Measurements from ENCODE around the gene TMOD1.
"Not testable (repeated sequence)": the region's sequence is repeated elsewhere in the genome, so short reads cannot be mapped to it uniquely, and the experiment has no call there.

TMOD1 gene

DNA sequence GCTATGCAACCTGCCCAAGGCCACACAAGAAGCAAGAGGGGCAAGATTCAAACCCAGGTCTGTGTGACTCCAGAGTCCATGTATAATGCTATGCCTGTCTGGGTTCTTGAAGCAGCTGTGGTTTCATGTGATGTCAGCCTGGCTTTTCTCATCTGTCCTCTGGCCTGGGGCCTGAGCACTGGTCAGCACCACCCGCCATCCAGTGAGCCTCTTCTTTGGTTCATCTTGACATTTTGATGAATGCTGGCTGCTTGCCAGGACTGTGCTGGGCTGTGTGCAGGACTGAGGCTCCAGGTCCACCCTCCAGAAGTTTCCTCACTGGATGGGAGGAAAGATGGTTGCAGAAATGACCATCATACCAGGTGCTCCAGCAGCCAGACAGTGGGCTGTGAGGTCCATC is 70.2 kb downstream of the TMOD1 start:
- no peak for DNase-seq

GRCh38 chr9:97572196-97572891 is 70.9 kb downstream of the TMOD1 start:
- DNase-seq: no peak

GRCh38 chr9:97572892-97573365 is 71.5 kb downstream of the TMOD1 start:
- no peak for DNase-seq

- DNase-seq: no peak
Measured at GRCh38 chr9:97573482-97574073, 72.1 kb downstream of the TMOD1 start.

DNA sequence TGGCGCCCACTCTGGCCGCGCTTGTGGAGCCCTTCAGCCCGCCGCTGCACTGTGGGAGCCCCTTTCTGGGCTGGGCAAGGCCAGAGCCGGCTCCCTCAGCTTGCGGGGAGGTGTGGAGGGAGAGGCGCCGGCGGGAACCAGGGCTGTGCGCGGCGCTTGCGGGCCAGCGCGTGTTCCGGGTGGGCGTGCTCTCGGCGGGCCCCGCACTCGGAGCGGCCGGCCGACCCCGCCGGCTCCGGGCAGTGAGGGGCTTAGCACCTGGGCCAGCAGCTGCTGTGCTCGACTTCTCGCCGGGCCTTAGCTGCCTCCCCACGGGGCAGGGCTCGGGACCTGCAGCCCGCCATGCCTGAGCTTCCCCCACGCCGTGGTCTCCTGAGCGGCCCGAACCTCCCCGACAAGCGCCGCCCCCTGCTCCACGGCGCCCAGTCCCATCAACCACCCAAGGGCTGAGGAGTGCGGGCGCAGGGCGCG is 72.7 kb downstream of the TMOD1 start:
- not testable (repeated sequence) for DNase-seq

GRCh38 chr9:97574921-97575672 is 73.6 kb downstream of the TMOD1 start:
- peak; percentile 20 for DNase-seq

DNA sequence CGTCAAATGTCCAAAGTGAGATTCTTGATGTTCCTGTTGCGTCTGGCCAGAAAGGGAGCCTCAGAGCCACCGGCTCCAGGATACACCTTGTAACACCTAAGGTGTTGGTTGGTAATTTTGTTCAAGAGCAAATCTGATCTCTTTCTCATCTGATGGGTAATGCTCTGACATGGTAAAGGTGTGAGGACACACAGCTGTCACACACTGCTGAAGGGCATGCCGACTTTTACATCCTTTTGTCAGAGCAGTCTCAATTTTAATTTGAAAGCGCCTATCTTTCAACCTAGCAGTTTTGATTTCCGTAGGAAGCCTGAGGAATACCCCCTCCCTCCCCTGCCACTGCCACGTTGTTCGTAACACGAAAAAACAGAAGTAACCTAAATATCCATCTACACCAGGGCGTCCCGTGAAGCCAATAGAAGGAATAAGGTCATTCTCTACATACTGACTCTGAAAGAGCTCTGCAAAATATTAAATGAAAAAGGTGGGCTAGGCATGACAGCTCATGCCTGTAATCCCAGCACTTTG is 74.3 kb downstream of the TMOD1 start:
- DNase-seq: no peak

- DNase-seq: no peak
Measured at GRCh38 chr9:97577051-97577450, 75.6 kb downstream of the TMOD1 start.

- DNase-seq: no peak
Measured at GRCh38 chr9:97578846-97579245, 77.4 kb downstream of the TMOD1 start.

- DNase-seq: no peak
Measured at GRCh38 chr9:97579914-97580313, 78.4 kb downstream of the TMOD1 start.

DNA sequence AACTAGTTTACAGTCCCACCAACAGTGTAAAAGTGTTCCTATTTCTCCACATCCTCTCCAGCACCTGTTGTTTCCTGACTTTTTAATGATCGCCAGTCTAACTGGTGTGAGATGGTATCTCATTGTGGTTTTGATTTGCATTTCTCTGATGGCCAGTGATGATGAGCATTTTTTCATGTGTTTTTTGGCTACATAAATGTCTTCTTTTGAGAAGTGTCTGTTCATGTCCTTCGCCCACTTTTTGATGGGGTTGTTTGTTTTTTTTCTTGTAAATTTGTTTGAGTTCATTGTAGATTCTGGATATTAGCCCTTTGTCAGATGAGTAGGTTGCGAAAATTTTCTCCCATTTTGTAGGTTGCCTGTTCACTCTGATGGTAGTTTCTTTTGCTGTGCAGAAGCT is 80.1 kb downstream of the TMOD1 start:
- not testable (repeated sequence) for DNase-seq

- DNase-seq: not testable (repeated sequence)
Measured at GRCh38 chr9:97584778-97585177, 83.3 kb downstream of the TMOD1 start.

DNA sequence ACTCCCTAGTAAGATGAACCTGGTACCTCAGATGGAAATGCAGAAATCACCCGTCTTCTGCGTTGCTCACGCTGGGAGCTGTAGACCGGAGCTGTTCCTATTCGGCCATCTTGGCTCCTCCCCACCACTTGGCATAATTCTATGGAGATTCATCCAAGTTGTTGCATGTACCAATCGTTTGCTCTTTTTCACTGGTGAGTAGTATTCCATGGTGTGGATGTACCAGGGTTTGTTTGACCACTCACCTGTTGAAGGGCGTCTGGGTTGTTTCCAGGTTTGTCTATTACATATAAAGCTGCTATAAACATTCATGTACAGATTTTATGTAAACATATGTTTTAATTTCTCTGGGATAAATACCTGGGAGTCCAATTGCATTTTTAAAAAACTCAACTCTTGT is 85.4 kb downstream of the TMOD1 start:
- not testable (repeated sequence) for DNase-seq

DNA sequence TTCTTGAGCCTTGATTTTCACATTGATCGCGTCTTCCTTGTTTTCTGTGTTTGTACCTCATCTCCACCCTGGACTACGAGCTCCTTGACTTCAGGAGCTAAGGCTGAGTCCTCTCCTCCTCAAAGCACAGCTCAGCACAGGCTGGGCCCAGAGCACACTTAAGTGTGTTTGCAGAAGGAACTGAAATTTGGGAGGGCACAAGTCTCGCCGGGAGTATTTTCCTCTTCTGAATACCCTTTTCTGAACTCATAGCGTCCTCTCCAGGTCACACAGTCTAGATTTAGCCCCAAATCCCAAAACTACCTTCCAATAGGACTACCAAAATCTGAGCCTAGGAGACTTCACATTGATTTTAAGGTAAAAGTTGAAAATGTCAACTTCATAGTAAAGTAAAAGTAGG is 90.1 kb downstream of the TMOD1 start:
- DNase-seq: no peak

- no peak for DNase-seq
Measured at GRCh38 chr9:97592126-97592525, 90.7 kb downstream of the TMOD1 start.

DNA sequence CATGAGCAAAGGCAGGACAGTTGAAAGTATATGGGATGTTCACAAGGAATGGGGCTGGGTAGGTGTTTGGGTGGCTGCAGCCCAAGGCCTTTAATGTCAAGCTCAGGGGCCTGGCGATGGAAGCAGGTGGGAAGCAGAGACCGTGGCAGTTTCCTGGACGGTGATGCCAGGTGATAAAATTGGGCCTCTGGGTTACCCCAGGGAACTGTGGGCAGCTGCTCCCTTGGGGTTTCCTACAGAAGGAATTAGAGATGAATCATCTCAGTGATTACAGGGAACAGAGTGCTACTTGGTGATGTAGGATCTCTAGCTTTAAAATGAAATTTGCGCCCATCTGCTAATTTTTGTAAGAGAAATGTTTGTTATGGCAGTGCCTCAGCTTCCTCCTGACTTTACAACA is 92.5 kb downstream of the TMOD1 start:
- no peak for DNase-seq

DNA sequence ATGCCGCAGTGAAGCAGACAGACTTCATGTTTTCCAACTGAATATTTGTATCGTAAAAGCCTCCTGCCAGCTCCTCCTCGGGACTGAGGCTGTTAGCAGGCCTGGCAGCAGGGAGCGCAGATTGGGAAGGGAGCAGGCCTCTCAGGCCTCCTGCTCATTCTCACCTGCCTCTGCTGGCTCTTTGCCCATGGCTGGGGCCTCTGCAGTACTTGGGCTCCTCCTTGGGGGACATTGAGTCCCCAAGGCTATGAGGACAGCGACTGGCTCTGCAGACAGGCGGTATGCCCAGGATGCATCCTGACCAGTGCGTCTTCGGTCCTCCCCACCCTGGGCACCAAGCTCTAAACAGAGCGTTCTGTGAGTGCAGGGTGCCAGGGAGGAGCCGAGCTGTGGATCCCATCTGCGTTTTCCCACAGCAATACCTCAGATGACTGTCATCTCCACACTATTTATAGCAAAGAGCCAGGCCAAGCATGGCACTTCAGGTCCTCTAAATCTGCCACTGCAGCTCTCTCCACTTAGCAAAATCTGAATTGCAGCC is 93.0 kb downstream of the TMOD1 start:
- DNase-seq: no peak

DNA sequence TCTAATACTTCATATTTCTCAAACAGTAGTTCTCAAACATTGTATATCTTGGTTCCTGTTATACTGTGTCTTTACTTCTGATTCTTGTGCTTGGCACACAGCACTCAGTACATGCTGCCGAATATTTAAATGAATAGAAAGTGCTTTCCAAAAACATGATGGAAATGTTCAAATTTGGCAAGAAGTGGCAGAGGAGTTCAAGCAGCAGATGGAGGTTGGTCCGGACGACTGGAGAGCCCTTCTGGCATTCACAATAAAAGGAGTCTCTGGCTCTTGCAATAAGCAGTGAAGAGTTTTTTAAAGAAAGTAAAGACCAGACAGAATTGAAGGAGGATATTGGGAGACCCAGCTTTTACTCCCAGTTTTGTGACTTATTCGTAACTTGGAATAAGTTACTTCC is 95.4 kb downstream of the TMOD1 start:
- no peak for DNase-seq

DNA sequence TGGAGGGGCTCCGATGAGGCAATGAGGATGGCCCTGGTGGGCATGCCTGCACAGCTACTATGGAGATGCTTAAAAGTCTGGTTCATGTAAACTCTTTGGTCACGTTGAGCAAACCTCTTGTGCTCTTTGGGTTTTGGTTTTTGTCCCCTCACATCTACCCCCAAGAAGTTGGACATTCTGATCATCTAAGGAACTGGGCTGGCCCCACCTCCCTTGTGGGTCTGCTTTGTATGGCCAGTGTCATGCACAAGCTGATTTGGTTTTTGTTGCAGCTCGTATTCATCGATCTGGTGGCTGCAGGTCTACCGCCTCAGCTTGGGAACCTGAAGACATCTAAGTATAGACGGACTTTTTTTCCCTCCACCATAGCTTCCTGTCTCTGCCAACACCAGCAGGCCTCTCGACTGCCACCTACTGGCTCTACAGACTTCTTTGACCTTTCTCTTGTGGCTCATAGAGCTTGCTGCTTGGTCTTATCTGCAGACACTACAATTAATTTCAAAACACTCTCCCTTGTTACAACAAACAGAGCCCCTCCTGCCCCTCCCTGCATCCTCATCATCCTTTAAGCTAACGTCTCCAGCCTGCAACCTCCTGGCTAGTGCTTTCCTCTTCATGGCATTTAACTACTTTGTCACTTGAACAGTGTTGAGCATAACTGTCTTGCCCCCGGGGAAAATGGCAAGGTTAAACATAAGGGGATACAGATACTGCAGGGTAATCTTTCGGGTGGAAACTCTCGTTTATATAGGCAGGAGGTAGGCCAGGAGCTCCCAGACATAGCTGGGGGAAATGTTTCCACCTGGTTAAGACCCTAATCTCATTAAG is 97.2 kb downstream of the TMOD1 start:
- peak; percentile 63 for DNase-seq

- no peak for DNase-seq
Measured at GRCh38 chr9:97599314-97599846, 97.9 kb downstream of the TMOD1 start.

DNA sequence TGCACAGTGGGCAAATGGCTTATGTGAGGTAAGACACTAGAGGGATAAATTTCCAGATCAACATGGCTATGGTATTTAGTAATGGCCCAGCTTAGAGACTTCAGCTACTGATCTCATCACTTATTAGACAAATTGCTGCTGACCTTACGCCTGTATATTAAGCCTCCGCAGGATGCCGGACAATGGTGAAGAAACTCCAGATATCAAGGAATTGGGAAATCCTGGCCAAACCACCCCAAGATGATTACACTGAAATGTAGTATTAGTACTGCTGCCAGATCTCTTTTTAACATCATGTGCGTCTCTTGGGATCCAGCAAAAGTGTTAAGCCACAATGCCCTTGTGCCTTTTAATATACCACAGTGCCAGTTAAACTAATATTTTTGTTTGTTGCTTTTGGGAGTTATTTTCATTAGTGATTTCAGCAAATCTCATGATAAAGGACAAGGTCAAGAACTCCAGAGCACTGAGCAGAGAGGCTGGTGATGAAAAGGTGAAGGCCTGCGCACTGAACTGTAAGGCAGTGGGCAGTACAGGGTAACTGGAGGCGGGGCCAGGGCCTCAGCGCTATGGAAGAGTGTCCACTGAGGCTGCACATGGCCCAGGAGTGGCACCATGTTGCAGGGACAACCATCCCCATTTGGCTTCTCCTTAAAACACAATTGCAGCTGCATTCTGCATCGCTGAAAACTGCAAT is 99.2 kb downstream of the TMOD1 start:
- DNase-seq: no peak

All from activated CD8-positive, alpha-beta memory T cell treated with anti-CD3 and anti-CD28 coated beads, Interleukin-2, amount 50 U/mL, for 4 hours (primary cell).